SK-N-SH treated with all-trans-retinoic acid at 6 μM for 48 hours (cell line): ENCODE measurements around the gene KLHDC7A.

ENCODE experiments used
- ATAC-seq: fragments of 200-7000 bp; cut with Tn5 transposase; 3 replicates; pipeline ENCODE4 v1.9.1; 2020; ENCODE audit warnings: mild to moderate bottlenecking, moderate library complexity
- ARNTL ChIP-seq: fragments of 450-650 bp; formaldehyde crosslinking; IDR thresholded peaks from 2 replicates; pipeline ENCODE4 v1.5.0; 2020; ENCODE audit warnings: low read depth, mild to moderate bottlenecking, moderate library complexity, borderline replicate concordance
- BACH2 ChIP-seq: fragments of 250-450 bp; sonication (Bioruptor Pico); IDR thresholded peaks from 2 replicates; pipeline ENCODE4 v1.9.0; 2021; ENCODE audit warnings: mild to moderate bottlenecking, borderline replicate concordance
- CREB5 ChIP-seq: fragments of 250-450 bp; sonication (Bioruptor Pico); IDR thresholded peaks from 2 replicates; pipeline ENCODE4 v1.5.1; 2020; ENCODE audit warnings: low read depth, mild to moderate bottlenecking, moderate library complexity
- CSDC2 ChIP-seq: fragments of 250-450 bp; sonication (Bioruptor Pico); IDR thresholded peaks from 2 replicates; pipeline ENCODE4 v1.5.0; 2020; ENCODE audit warnings: mild to moderate bottlenecking, moderate library complexity
- ESRRG ChIP-seq: fragments of 250-450 bp; sonication (Bioruptor Pico); IDR thresholded peaks from 2 replicates; pipeline ENCODE4 v1.6.1; 2021; ENCODE audit warnings: mild to moderate bottlenecking
- GLIS3 ChIP-seq: fragments of 250-450 bp; sonication (Bioruptor Pico); IDR thresholded peaks from 2 replicates; pipeline ENCODE4 v1.5.0; 2020; ENCODE audit warnings: mild to moderate bottlenecking, moderate library complexity
- ISL1 ChIP-seq: fragments of 250-450 bp; sonication (Bioruptor Pico); IDR thresholded peaks from 2 replicates; pipeline ENCODE4 v2.1.2; 2022; ENCODE audit warnings: mild to moderate bottlenecking, moderate library complexity
- PATZ1 ChIP-seq: fragments of 250-450 bp; sonication (Bioruptor Pico); IDR thresholded peaks from 2 replicates; pipeline ENCODE4 v1.8.0; 2020; ENCODE audit warnings: mild to moderate bottlenecking, moderate library complexity, borderline replicate concordance
- RARB ChIP-seq: fragments of 250-450 bp; sonication (Bioruptor Pico); IDR thresholded peaks from 2 replicates; pipeline ENCODE4 v1.8.0; 2021; ENCODE audit warnings: mild to moderate bottlenecking, moderate library complexity
- SNAI2 ChIP-seq: fragments of 250-450 bp; sonication (Bioruptor Pico); IDR thresholded peaks from 2 replicates; pipeline ENCODE4 v1.5.0; 2020; ENCODE audit warnings: mild to moderate bottlenecking, moderate library complexity
- TCF4 ChIP-seq: fragments of 250-450 bp; sonication (Bioruptor Pico); IDR thresholded peaks from 2 replicates; pipeline ENCODE4 v1.8.0; 2021; ENCODE audit warnings: mild to moderate bottlenecking, moderate library complexity, borderline replicate concordance
- TOX ChIP-seq: fragments of 250-450 bp; sonication (Bioruptor Pico); IDR thresholded peaks from 2 replicates; pipeline ENCODE4 v1.8.0; 2021; ENCODE audit warnings: mild to moderate bottlenecking, moderate library complexity, borderline replicate concordance
- ZC3H10 ChIP-seq: fragments of 250-450 bp; sonication (Bioruptor Pico); IDR thresholded peaks from 2 replicates; pipeline ENCODE4 v1.5.1; 2021; ENCODE audit warnings: mild to moderate bottlenecking, moderate library complexity
- ZFP3 ChIP-seq: fragments of 250-450 bp; sonication (Bioruptor Pico); IDR thresholded peaks from 2 replicates; pipeline ENCODE4 v1.5.0; 2020; ENCODE audit warnings: mild to moderate bottlenecking, moderate library complexity
- ZFP30 ChIP-seq: fragments of 450-650 bp; formaldehyde crosslinking; IDR thresholded peaks from 2 replicates; pipeline ENCODE4 v1.5.0; 2022; ENCODE audit warnings: mild to moderate bottlenecking, moderate library complexity
- ZNF70 ChIP-seq: fragments of 450-650 bp; formaldehyde crosslinking; IDR thresholded peaks from 2 replicates; pipeline ENCODE4 v1.5.0; 2020; ENCODE audit warnings: mild to moderate bottlenecking, moderate library complexity
- ZNF8 ChIP-seq: fragments of 450-650 bp; formaldehyde crosslinking; IDR thresholded peaks from 2 replicates; pipeline ENCODE4 v1.5.0; 2020; ENCODE audit warnings: mild to moderate bottlenecking, moderate library complexity
- TF ChIP-seq, protein P1 (sequence below): fragments of 250-450 bp; sonication (Bioruptor Pico); IDR thresholded peaks from 2 replicates; pipeline ENCODE4 v1.5.0; 2020; ENCODE audit warnings: mild to moderate bottlenecking, moderate library complexity
- TF ChIP-seq, protein P2 (sequence below): fragments of 250-450 bp; sonication (Bioruptor Pico); IDR thresholded peaks from 2 replicates; pipeline ENCODE4 v1.5.1; 2021; ENCODE audit warnings: mild to moderate bottlenecking, moderate library complexity

KLHDC7A gene

DNA sequence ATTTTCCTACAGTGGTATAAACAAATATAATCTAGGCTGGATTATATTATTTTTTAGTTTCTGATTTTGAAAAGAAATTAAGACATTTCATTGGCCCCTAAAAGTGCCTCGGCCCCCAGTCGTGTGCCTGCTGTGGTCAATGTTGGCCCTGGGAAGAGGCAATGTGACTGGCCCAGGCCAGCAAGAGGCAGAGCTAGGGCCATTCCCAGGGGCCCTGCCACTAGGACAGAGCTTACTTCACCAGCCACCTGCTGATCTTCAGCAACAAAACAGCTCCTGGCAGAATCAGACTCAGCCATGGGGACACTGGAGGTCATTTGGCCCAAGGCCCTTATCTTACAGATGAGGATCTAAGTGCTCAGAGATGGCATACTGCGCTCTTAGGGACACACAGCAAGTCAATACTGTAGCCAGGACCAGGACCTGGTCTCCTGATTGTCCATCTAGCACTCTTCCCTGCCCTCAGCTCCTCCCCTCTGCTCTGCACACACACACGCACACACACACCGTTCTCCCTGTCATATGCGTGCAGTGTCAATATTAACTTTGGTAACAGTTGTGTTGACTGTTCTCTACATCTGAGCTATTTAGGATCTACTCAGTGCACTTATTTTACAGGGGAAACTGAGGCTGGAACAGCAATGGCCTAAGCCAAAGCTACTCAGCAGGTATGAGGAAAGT, 16.6 kb upstream of the KLHDC7A start (continued):
- no peak for TF ChIP-seq ESRRG (CRISPR knock-in tag)
- TF ChIP-seq ZFP3, result no peak
- TF ChIP-seq ZC3H10 (CRISPR knock-in tag), result no peak
- no peak for TF ChIP-seq TOX
- no peak for TF ChIP-seq GLIS3 (CRISPR knock-in tag)
- TF ChIP-seq, protein P1, sequence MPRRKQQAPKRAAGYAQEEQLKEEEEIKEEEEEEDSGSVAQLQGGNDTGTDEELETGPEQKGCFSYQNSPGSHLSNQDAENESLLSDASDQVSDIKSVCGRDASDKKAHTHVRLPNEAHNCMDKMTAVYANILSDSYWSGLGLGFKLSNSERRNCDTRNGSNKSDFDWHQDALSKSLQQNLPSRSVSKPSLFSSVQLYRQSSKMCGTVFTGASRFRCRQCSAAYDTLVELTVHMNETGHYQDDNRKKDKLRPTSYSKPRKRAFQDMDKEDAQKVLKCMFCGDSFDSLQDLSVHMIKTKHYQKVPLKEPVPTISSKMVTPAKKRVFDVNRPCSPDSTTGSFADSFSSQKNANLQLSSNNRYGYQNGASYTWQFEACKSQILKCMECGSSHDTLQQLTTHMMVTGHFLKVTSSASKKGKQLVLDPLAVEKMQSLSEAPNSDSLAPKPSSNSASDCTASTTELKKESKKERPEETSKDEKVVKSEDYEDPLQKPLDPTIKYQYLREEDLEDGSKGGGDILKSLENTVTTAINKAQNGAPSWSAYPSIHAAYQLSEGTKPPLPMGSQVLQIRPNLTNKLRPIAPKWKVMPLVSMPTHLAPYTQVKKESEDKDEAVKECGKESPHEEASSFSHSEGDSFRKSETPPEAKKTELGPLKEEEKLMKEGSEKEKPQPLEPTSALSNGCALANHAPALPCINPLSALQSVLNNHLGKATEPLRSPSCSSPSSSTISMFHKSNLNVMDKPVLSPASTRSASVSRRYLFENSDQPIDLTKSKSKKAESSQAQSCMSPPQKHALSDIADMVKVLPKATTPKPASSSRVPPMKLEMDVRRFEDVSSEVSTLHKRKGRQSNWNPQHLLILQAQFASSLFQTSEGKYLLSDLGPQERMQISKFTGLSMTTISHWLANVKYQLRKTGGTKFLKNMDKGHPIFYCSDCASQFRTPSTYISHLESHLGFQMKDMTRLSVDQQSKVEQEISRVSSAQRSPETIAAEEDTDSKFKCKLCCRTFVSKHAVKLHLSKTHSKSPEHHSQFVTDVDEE (CRISPR knock-in tag), result no peak

- no peak for ATAC-seq
- TF ChIP-seq TOX, result no peak
- TF ChIP-seq TCF4 (CRISPR knock-in tag), result no peak
- no peak for TF ChIP-seq ZC3H10 (CRISPR knock-in tag)
- TF ChIP-seq CREB5 (CRISPR knock-in tag), result no peak
- TF ChIP-seq ISL1 (CRISPR knock-in tag), result no peak
- no peak for TF ChIP-seq ZFP30 (CRISPR knock-in tag)
- no peak for TF ChIP-seq ZNF70 (CRISPR knock-in tag)
- TF ChIP-seq ARNTL (CRISPR knock-in tag), result no peak
- no peak for TF ChIP-seq GLIS3 (CRISPR knock-in tag)
- no peak for TF ChIP-seq BACH2
- TF ChIP-seq, protein P1 (CRISPR knock-in tag), result no peak
- TF ChIP-seq RARB (CRISPR knock-in tag), result no peak
These were observed 16.1 kb upstream of the KLHDC7A start for GRCh38 chr1:18464665-18465050.

DNA sequence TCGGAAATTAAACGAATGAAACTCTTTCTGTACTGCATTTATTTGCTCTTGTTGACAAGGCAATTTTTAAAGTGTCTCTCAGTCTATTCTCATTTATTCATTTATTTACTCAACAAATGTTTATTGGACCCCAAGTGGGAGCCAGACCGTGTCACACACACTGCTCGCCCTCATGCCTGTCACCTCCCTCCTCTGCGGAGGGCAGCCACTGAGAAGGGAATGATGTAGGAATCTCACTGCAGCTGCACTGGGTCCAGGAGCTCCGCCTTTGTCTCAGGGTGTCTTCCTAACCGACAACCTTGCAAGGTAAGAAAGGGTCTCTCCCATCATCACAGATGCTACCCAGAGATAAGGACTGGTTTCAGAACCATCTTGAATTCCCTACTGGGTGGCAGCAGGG, 14.1 kb upstream of the KLHDC7A start:
- no peak for TF ChIP-seq CSDC2
- TF ChIP-seq, protein P1 (CRISPR knock-in tag), result no peak
- TF ChIP-seq, protein P2, sequence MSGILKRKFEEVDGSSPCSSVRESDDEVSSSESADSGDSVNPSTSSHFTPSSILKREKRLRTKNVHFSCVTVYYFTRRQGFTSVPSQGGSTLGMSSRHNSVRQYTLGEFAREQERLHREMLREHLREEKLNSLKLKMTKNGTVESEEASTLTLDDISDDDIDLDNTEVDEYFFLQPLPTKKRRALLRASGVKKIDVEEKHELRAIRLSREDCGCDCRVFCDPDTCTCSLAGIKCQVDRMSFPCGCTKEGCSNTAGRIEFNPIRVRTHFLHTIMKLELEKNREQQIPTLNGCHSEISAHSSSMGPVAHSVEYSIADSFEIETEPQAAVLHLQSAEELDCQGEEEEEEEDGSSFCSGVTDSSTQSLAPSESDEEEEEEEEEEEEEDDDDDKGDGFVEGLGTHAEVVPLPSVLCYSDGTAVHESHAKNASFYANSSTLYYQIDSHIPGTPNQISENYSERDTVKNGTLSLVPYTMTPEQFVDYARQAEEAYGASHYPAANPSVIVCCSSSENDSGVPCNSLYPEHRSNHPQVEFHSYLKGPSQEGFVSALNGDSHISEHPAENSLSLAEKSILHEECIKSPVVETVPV (CRISPR knock-in tag), result no peak
- TF ChIP-seq ZC3H10 (CRISPR knock-in tag), result no peak
- TF ChIP-seq PATZ1 (CRISPR knock-in tag), result no peak
- no peak for TF ChIP-seq ZNF8 (CRISPR knock-in tag)
- TF ChIP-seq SNAI2 (CRISPR knock-in tag), result no peak
- ATAC-seq, result no peak
